ENCODE measurements around the gene OR2T6. TPM values are rescaled to one million over a fixed set of nuclear protein-coding genes. Genes with fewer than 3 reads are reported as not detected.

The OR2T6 gene
- polyA plus RNA-seq, 1 donor from 2014 or later: not detected

- H3K4me3 ChIP-seq (ENCODE audit: low read length): no peak within 1 kb of the TSS
- no peaks in the 10 kb centered on the region for H3K9me2 ChIP-seq (ENCODE audit: insufficient read depth, low read length)
- H3K9me3 ChIP-seq (ENCODE audit: low read length): peaks cover 6% of the 10 kb centered on the region
- no peaks in the 10 kb centered on the region for H3K79me2 ChIP-seq (replicated peaks; ENCODE audit: insufficient read depth, low read length)
- H4K20me1 ChIP-seq (ENCODE audit: insufficient read depth): no peaks in the 10 kb centered on the region
- no peak within 1 kb of the TSS for H3K9ac ChIP-seq (ENCODE audit: low read length)
- no peaks in the 10 kb centered on the region for H3K36me3 ChIP-seq (ENCODE audit: insufficient read depth, low read length)
- no peaks in the 10 kb centered on the region for H3K27me3 ChIP-seq (ENCODE audit: insufficient read depth, low read depth, low read length)
- no peaks in the 10 kb centered on the region for H3F3A ChIP-seq (ENCODE audit: insufficient read depth, low read length, poor library complexity, severe bottlenecking)
- no peak within 1 kb of the TSS for H3K4me2 ChIP-seq (ENCODE audit: low read length)
- no peak within 1 kb of the TSS for H3K27ac ChIP-seq (ENCODE audit: low read length)
- H2AFZ ChIP-seq (ENCODE audit: low read depth, low read length): no peak within 1 kb of the TSS
- TF ChIP-seq CTCF (IDR thresholded peaks at IDR 0.05; ENCODE audit: poor library complexity, severe bottlenecking) (no peak), POLR2AphosphoS5 (IDR thresholded peaks at IDR 0.05) (no peak), TAF1 (IDR thresholded peaks at IDR 0.05; ENCODE audit: low read depth) (no peak), MXI1 (conservative IDR thresholded peaks at IDR 0.05; ENCODE audit: poor library complexity, severe bottlenecking) (no peak), RAD21 (conservative IDR thresholded peaks at IDR 0.05) (no peak), EP300 (conservative IDR thresholded peaks at IDR 0.05; ENCODE audit: poor library complexity, severe bottlenecking) (no peak), REST (IDR thresholded peaks at IDR 0.05; ENCODE audit: borderline replicate concordance) (no peak), EZH2 (IDR thresholded peaks at IDR 0.05; ENCODE audit: borderline replicate concordance, insufficient read depth, low read length, poor library complexity, severe bottlenecking) (no peak), SMC3 (conservative IDR thresholded peaks at IDR 0.05; ENCODE audit: poor library complexity) (no peak)
These were observed 27.2 kb downstream of the OR2T6 start, which contains the start of gene OR2T1 for GRCh38 chr1:248402748-248403147. Gene OR2T1, plus strand, starts transcription at chr1:248403048. Its CDS starts 3,100 bp downstream, at chr1:248406148.

- Histone ChIP-seq H3K9me3 (ENCODE audit: low read length) (peaks cover 4% of the 10 kb centered on the region), H3K27me3 (ENCODE audit: insufficient read depth, low read depth, low read length) (no peaks in the 10 kb centered on the region), H3K79me2 (replicated peaks; ENCODE audit: insufficient read depth, low read length) (no peaks in the 10 kb centered on the region), H3K9ac (ENCODE audit: low read length) (no peak overlapping the region), H3K27ac (ENCODE audit: low read length) (no peak overlapping the region), H3K4me2 (ENCODE audit: low read length) (no peak overlapping the region), H2AFZ (ENCODE audit: low read depth, low read length) (no peak overlapping the region), H3F3A (ENCODE audit: insufficient read depth, low read length, poor library complexity, severe bottlenecking) (no peaks in the 10 kb centered on the region), H4K20me1 (ENCODE audit: insufficient read depth) (no peaks in the 10 kb centered on the region), H3K36me3 (ENCODE audit: insufficient read depth, low read length) (no peaks in the 10 kb centered on the region), H3K9me2 (ENCODE audit: insufficient read depth, low read length) (no peaks in the 10 kb centered on the region), H3K4me3 (ENCODE audit: low read length) (no peak overlapping the region)
- TF ChIP-seq REST (IDR thresholded peaks at IDR 0.05; ENCODE audit: borderline replicate concordance) (no peak), EP300 (conservative IDR thresholded peaks at IDR 0.05; ENCODE audit: poor library complexity, severe bottlenecking) (no peak), POLR2AphosphoS5 (IDR thresholded peaks at IDR 0.05) (no peak), MXI1 (conservative IDR thresholded peaks at IDR 0.05; ENCODE audit: poor library complexity, severe bottlenecking) (no peak), RAD21 (conservative IDR thresholded peaks at IDR 0.05) (no peak), SMC3 (conservative IDR thresholded peaks at IDR 0.05; ENCODE audit: poor library complexity) (no peak), TAF1 (IDR thresholded peaks at IDR 0.05; ENCODE audit: low read depth) (no peak)
These were observed 28.5 kb downstream of the OR2T6 start for GRCh38 chr1:248404024-248404423.

Data from neural cell (in vitro differentiated cells).